Cardiac muscle cell (in vitro differentiated cells and primary cell): ENCODE measurements around the gene RPS3. TPM values are rescaled to one million over a fixed set of nuclear protein-coding genes. Genes with fewer than 3 reads are reported as not detected.

ENCODE experiments used
- DNase-seq, 2 donors: peaks; one replicate each; pipeline versions ENCODE4 v3.0.0 to v3.0.0-alpha.2; 2010 to 2017; ENCODE audit warnings: low read depth in 1 of 2, low spot score in 1 of 2
- H3K27ac ChIP-seq: fragments of 200-600 bp; sonication (generic); 2 replicates; pipeline ENCODE4 v1.5.1; 2016
- H3K27me3 ChIP-seq: fragments of 200-600 bp; sonication (generic); 2 replicates; pipeline ENCODE4 v1.6.0; 2016; ENCODE audit warnings: control low read depth
- H3K36me3 ChIP-seq: fragments of 200-600 bp; sonication (generic); 2 replicates; pipeline ENCODE4 v1.5.1; 2016; ENCODE audit warnings: control low read depth
- H3K4me1 ChIP-seq: fragments of 200-600 bp; sonication (generic); 2 replicates; pipeline ENCODE4 v1.8.1; 2017; ENCODE audit warnings: low read depth, mild to moderate bottlenecking, mixed run types
- H3K4me3 ChIP-seq: fragments of 200-600 bp; sonication (generic); 2 replicates; pipeline ENCODE4 v1.5.1; 2016; ENCODE audit warnings: mild to moderate bottlenecking
- H3K9me3 ChIP-seq: fragments of 200-600 bp; sonication (generic); 2 replicates; pipeline ENCODE4 v1.5.1; 2017; ENCODE audit warnings: low read depth, mild to moderate bottlenecking, control low read depth
- polyA plus RNA-seq: library from polyadenylated mRNA; unstranded; fragments of >200 nt; fragmentation: Nextera tagmentation; extraction: Ambion mirVana; gene quantifications from 2 replicates; pipeline ENCODE4 v1.2.1, GENCODE V29; 2016
- total RNA-seq: library from RNA; depleted of rRNA; stranded (reverse); fragments of >200 nt; gene quantifications from 2 replicates; pipeline ENCODE4 v1.2.3, GENCODE V29; 2016
- TF ChIP-seq, protein P1 (sequence below): IDR thresholded peaks from 2 replicates; pipeline ENCODE4 v1.5.1; 2012; ENCODE audit warnings: low read depth, mild to moderate bottlenecking, low read length

Gene RPS3
- total and polyA plus RNA-seq, 2 experiments from 2014 or later, result 951 to 974 TPM

DNA sequence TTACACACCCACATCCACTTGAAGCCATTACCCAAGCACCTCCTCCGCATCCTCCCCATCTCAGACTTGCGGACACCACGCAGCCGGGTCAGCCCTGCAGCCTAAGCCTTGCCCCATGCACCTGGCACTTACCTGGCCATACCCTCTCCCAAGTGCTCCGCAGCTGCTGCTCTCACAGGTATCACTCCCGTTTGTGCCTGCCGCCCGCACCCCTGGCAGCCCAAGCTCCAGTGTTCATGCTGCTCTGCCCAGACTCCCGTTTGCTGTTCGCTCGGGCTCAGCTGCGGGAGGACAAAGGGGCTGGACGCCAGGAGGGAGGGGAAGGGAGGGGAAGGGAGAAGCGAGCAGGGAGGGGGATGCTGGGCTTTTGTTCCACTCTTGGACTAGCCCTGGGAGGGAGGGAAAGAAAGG is 33.6 kb downstream of the RPS3 start, which contains the start of gene KLHL35:
Gene KLHL35 (minus strand): TSS at position 293 of the 411 bp plus-strand sequence. CDS start 2,574 bp downstream, outside the sequence.
- H3K27me3 ChIP-seq, result peaks cover 57% of the 10 kb centered on the region
- TF ChIP-seq, protein P1, sequence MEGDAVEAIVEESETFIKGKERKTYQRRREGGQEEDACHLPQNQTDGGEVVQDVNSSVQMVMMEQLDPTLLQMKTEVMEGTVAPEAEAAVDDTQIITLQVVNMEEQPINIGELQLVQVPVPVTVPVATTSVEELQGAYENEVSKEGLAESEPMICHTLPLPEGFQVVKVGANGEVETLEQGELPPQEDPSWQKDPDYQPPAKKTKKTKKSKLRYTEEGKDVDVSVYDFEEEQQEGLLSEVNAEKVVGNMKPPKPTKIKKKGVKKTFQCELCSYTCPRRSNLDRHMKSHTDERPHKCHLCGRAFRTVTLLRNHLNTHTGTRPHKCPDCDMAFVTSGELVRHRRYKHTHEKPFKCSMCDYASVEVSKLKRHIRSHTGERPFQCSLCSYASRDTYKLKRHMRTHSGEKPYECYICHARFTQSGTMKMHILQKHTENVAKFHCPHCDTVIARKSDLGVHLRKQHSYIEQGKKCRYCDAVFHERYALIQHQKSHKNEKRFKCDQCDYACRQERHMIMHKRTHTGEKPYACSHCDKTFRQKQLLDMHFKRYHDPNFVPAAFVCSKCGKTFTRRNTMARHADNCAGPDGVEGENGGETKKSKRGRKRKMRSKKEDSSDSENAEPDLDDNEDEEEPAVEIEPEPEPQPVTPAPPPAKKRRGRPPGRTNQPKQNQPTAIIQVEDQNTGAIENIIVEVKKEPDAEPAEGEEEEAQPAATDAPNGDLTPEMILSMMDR, result no peak
- no peak within 1 kb of the TSS for H3K27ac ChIP-seq
- H3K4me1 ChIP-seq, result no peaks in the 10 kb centered on the region
- H3K4me3 ChIP-seq, result no peak within 1 kb of the TSS
- H3K36me3 ChIP-seq, result no peaks in the 10 kb centered on the region
- H3K9me3 ChIP-seq, result no peaks in the 10 kb centered on the region
- peak in 1 of 2 donors; percentile 16 for DNase-seq

DNA sequence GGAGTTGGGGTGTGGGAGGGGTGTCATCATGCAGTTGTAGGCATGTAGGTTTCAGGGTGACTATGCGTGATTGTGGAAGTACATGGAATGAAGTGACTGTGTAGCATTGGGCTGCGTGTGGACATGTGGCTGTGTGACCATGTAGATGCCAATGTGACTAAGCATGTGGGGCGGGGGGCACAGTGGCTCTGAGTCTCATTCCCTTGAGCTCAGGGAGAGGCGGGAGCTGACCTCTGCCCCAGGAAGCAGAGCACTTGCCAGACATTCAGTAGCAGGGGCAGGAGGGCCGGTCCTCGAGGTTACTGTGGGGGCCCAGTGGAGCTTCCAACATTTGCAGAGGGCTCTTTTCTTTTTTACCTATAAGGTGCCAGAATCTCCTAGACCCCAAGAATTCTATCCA is 34.1 kb downstream of the RPS3 start:
- TF ChIP-seq, protein P1, result no peak
- Histone ChIP-seq H3K36me3 (no peaks in the 10 kb centered on the region), H3K27ac (no peak overlapping the region), H3K4me3 (no peak overlapping the region), H3K4me1 (no peaks in the 10 kb centered on the region), H3K27me3 (peaks cover 57% of the 10 kb centered on the region), H3K9me3 (no peaks in the 10 kb centered on the region)
- no peak for DNase-seq

DNA sequence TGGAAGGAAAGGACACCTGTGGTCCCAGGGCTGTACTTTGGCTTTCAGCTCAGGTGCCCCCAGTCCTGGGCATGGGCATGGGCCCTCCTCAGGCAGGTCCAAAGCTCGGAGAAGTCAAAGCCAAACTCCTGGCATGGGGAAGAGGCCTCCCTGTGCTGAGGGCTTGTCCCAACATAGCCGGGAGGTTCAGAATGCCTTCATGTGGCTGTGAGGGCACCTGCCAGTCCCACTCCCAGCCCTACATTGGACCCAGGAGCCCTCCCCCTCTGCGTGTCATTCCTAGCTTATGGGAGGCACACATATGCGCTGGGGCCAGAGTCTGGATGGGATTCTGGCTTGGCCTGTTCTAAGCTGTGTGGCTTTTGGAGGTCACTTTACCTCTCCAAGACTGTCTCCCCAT is 34.7 kb downstream of the RPS3 start:
- Histone ChIP-seq H3K27ac (no peak overlapping the region), H3K9me3 (no peaks in the 10 kb centered on the region), H3K27me3 (peaks cover 52% of the 10 kb centered on the region), H3K4me1 (no peaks in the 10 kb centered on the region), H3K36me3 (no peaks in the 10 kb centered on the region), H3K4me3 (no peak overlapping the region)
- TF ChIP-seq, protein P1, result no peak
- no peak for DNase-seq

DNA sequence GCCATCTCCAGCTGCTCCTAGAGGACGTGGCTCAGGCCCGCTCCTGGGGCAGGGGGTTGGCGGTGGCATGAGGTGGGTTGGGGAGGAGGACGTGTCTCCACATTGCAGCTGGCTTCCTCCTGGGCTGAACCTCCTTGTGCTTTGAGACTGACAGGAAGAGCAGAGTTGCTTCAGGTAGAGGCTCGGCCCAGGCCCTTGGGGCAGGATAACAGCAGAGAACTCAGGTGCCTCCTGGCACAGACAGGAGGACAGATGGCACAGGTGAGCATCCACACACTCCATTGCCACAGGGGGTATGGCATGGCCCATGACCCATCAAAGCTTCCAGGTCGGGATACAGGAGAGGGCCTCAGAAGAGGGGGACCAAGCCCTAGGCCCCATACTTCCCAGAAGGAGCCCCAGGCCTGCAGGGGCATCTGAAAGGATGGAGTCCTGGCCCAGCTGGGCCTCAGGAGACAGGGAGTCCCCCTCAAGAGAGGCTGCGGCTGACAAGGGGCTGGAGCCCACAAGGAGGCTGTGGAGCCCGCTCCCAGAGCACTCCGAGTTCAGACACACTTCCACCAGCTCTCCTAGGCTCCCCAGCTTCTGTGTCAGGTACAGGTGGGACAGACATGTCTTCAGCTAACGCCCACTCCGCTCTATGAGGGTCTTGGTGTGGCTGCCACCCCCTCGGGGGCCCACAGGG is 35.7 kb downstream of the RPS3 start:
- Histone ChIP-seq H3K4me3 (no peak overlapping the region), H3K27me3 (peaks cover 43% of the 10 kb centered on the region), H3K4me1 (no peaks in the 10 kb centered on the region), H3K9me3 (no peaks in the 10 kb centered on the region), H3K27ac (no peak overlapping the region), H3K36me3 (no peaks in the 10 kb centered on the region)
- TF ChIP-seq, protein P1, result no peak
- no peak for DNase-seq

DNA sequence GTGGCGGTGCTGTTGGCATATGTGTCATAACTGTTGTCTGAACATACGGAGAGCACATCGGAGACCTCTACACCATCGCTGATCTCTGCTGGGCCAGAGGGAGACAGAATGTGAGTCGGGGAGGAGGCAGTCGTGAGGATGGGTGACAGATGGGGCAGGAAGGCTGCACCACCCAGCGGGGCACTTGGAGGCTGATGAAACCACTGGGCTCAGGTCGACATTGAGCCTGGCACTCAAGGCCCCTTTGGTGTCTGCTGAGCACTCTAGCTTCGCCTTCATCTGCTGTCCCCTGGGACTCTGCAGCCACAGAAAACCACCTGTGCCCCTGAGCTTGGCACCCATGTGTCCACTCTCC is 36.2 kb downstream of the RPS3 start:
- Histone ChIP-seq H3K27me3 (peaks cover 37% of the 10 kb centered on the region), H3K36me3 (no peaks in the 10 kb centered on the region), H3K27ac (no peak overlapping the region), H3K9me3 (no peaks in the 10 kb centered on the region), H3K4me3 (no peak overlapping the region), H3K4me1 (no peaks in the 10 kb centered on the region)
- DNase-seq, result no peak
- TF ChIP-seq, protein P1, result no peak
